GM15510 (cell line): ENCODE results near the gene IL1B.

ENCODE experiments used
- POLR2A ChIP-seq: IDR thresholded peaks from 3 replicates; pipeline ENCODE4 v1.6.1; 2011; ENCODE audit warnings: borderline replicate concordance; ENCODE audit not compliant: insufficient read length; ENCODE audit errors: extremely low read depth

The IL1B gene

DNA sequence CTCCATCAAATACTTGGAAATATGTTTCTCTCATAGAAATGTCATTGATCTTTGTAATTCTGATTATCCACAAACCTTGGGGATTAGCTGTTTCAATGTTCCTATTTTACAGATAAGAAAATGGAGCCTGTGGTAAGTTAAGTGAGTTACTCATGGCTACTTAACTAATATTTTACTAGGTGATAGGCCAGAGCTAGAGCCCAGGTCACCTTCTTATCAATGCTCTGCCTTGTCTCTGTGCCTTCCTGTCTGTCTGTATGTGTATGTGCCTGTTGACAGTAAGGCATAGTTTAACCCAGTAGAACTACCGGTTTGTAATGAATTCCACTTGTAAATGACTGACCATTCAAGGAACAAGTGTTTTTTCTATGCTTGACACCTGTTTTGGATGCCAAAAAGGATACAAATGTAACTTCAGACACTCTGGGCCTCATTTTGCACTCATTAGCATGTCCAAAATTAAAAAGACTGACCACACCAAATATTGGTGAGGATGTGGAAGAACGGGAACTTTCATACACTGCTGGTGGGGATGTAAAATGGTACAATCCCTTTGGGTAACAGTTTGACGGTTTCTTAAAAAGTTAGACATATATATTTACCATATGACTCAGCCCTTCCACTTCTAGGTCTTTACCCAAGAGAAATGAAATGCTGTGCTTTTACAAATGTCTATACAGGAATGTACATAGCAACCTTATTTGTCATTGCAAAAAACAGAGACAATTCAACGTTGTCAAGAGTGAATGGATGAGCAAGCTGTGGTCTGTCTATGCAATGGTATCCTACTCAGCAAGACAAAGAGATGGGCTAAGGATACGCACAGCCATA is 32.7 kb downstream of the IL1B start:
- TF ChIP-seq POLR2A, result no peak

DNA sequence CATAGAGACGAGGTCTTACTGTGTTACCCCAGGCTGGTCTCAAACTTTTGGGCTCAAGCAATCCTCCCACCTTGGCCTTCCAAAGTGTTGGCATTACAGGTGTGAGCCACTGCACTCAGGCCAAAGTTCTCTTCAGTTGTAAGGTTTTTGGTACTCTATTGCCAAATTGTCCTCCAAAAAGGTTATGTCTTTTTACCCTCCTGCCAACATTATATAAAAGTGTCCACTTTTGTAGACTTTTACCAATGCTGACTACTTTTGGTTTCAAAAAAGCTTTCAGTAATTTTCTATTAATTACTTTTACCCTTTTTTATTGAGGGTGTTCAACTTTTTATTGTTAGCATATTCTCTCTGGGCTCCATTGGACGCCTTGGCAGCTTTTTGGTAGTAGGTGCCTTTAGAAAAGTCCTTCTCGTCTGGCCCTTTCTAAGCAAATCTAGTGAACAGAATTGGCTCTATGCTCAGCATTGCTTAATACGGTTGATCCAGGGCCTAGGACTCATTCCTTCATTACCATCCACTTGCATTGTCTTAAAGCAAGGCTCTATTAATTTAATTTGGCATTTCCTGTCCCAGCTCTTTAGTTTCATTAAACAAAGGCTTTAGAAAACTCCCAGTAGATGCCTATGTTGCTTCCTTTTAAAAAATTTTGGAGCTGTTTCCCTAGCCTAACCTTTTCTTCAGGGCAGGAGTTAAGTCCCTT is 35.5 kb downstream of the IL1B start:
- TF ChIP-seq POLR2A, result no peak

DNA sequence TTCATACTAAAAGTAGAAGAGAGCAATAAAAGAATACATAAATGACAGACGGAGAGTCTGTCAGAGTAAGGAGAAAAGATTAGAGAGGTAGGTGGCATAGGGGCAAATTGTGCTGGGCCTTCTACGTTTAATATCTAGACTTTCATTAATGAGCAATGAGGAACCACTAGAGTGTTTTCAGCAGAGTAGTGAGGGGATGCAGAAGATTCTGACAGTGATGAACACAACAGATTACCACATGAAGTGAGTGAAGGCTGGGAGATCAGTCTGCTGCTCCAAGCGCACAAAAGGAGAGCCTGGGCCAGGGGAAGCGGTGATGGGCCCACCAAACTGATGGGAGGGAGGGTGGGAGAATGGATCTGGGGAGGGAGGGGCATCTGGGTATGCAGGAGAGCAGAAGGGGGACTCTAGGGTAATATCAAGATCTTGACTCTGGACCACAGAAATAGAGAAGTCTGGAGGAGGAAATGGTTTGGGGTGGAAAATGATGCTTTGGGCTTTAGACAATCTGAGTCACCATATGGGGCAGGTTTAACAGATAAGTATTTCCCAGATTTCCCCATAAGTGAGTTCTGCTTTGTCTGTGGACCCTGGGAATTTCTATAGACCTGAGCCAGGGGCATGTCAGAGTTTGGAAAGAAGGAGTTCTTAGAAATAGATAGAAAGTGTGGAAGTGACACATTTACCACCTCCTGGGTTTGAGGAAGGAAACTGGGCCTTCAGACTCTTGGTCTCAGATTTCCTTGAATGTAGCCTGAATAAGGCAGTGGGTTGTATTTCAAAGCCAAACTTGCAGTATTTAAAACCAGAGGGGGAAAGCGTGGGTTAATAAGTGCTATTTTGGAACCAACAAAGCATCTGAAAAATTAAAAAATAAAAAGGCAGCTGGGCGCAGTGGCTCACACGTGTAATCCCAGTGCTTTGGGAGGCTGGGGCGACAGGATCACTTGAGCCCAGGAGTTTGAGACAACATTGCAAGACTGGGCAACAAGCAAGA is 37.3 kb downstream of the IL1B start:
- no peak for TF ChIP-seq POLR2A

- no peak for TF ChIP-seq POLR2A
Measured at GRCh38 chr2:112796486-112796885, 40.1 kb downstream of the IL1B start.

DNA sequence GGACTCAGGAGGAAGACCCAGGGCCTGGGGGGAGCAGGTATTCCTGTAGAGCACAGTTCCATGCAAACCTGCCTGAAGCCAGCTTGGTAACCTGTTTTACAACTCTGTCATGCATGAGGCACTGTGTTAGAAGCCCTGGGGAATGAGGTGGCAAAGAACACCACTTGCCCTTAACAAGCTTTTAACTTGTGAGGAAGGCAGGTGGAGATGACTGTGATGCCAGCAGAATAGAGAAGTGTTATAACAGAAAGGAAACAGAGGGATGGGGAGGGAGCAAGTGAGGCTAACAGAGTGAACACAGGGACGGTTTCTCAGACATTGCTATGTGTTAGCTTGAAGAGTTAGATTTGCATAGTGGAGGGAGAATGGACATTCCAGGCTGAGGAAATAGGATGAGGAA is 40.8 kb downstream of the IL1B start:
- no peak for TF ChIP-seq POLR2A

DNA sequence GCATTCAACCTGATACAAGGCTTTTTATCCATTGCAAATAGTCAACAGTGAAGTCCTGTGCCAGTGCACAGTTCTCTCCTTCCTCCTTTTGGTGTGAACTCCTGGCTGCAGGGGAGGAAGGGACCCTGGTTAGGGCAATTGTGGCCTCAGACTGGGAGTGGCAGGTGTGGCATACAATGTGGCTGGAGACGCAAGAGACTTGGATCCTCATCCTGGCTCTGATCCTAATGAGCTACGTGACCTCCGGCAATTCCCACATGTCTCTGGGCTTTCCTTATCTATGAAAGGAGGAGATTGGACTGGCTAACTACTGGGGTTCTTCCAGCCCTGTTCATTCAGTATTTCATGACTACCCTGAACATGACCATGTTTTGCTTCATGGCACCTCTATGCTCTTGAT is 41.7 kb downstream of the IL1B start:
- no peak for TF ChIP-seq POLR2A

DNA sequence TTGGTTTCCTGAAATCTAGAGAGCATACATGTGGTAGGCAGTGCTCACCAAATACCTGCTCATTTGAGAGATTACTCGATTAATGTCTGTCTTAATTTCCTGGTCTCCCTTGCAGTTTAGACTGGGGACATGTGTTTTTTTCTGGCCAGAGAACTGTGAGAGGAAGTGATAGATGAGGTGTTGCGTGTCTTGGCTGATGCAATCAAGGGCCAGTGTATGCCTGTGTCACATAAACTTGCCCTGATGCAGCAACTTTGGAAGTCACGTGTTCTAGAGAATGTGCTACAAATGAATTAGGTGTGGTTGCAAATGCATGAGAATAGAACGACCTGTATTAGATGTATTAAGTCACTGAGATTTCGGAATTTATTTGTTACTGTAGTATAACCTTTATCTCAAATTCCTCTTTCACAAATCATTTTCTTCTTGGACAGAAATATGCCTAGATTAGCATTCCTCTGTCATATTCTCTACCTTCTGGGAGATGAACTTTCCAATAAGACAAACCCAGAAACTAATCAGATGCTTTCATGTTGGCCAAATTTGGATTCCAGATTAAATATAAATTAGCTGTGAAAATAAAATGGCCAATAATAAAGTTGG is 42.3 kb downstream of the IL1B start:
- no peak for TF ChIP-seq POLR2A

GRCh38 chr2:112793449-112793978 is 43.1 kb downstream of the IL1B start:
- no peak for TF ChIP-seq POLR2A

DNA sequence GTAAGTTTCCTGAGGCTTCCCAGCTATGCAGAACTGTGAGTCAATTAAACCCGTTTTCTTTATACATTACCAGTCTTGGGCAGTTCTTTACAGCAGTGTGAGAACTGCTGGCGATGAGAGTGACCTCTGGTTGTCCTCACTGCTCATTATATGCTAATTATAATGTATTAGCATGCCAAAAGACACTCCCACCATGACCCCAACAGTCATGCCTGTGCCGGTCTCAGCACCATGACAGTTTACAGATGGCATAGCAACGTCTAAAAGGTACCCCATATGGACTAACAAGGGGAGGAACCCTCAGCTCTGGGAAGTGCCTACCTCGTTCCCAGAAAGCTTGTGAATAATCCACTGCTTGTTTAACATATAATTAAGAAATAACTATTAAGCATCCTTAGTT is 44.2 kb downstream of the IL1B start:
- no peak for TF ChIP-seq POLR2A

DNA sequence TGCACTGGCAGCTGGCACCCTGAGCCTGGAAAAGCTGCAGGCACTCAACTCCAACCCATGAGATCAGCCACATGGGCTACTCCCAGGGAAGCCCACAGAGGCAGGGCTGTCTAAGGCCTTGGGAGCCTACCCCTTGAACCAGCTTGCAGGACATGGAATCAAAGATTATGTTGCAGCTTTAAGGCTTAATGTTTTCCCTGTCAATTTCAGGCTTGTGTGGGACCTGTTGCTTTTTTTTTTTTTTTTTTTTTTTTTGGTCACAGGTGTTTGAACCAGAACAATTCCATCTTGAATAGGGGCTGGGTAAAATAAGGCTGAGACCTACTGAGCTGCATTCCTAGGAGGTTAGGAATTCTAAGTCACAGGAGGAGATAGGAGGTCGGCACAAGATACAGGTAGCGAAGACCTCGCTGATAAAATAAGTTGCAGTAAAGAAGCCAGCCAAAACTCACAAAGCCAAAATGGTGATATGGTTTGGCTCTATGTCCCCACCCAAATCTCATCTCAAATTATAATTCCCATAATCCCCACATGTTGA is 44.8 kb downstream of the IL1B start:
- TF ChIP-seq POLR2A, result no peak

- TF ChIP-seq POLR2A, result no peak
Measured at GRCh38 chr2:112791019-112791418, 45.6 kb downstream of the IL1B start.

- TF ChIP-seq POLR2A, result no peak
Measured at GRCh38 chr2:112790305-112790704, 46.3 kb downstream of the IL1B start.

- no peak for TF ChIP-seq POLR2A
Measured at GRCh38 chr2:112789186-112789585, 47.4 kb downstream of the IL1B start.

DNA sequence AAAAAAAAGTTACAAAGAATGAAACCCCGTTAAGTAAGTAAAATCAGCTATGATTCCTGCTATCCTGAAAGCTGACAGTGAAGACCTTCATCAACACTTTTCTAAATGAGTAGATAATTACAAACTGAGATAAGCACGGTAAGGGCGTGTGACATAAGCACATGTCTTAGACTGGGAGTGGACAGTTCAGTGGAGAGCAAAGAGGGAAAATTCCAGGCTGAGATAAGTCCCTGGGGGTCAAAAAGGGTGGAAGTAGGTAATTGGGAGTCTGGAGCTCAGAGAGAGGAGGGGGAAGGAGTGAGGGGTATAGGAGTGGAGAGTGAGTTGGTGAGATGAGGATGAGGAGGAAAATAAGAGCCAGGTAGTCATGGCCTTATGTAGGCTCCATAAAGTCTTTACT is 47.9 kb downstream of the IL1B start:
- TF ChIP-seq POLR2A, result no peak
